ENCODE data around the gene MYRIP.
"Not testable (repeated sequence)": the region's sequence is repeated elsewhere in the genome, so short reads cannot be mapped to it uniquely, and the experiment has no call there.

- not testable (repeated sequence) for TF ChIP-seq CTCF (IDR thresholded peaks at IDR 0.05; ENCODE audit: low read depth, low read length); POLR2A (IDR thresholded peaks at IDR 0.05; ENCODE audit: extremely low read depth, insufficient read length); MAX (IDR thresholded peaks at IDR 0.05; ENCODE audit: low read depth, low read length); MYC (IDR thresholded peaks at IDR 0.05; ENCODE audit: low read depth, low read length)
Observed at GRCh38 chr3:39802486-39802885, 6.9 kb upstream of the MYRIP start.
